GM18951 (cell line): Measurements from ENCODE around the gene DPM1.

Experiments used
- POLR2A ChIP-seq: IDR thresholded peaks from 4 replicates; pipeline ENCODE4 v1.6.1; 2011; ENCODE audit warnings: mild to moderate bottlenecking; ENCODE audit not compliant: insufficient read length, insufficient read depth; ENCODE audit errors: extremely low read depth
- in situ Hi-C: fragments of 300-500 bp; cut with MboI; formaldehyde crosslinking; loops from one replicate; pipeline ENCODE4 v1.12.0; 2022; ENCODE audit warnings: low sequenced_read_pairs, mixed read lengths, inconsistent platforms; ENCODE audit not compliant: unreplicated experiment

Gene DPM1

DNA sequence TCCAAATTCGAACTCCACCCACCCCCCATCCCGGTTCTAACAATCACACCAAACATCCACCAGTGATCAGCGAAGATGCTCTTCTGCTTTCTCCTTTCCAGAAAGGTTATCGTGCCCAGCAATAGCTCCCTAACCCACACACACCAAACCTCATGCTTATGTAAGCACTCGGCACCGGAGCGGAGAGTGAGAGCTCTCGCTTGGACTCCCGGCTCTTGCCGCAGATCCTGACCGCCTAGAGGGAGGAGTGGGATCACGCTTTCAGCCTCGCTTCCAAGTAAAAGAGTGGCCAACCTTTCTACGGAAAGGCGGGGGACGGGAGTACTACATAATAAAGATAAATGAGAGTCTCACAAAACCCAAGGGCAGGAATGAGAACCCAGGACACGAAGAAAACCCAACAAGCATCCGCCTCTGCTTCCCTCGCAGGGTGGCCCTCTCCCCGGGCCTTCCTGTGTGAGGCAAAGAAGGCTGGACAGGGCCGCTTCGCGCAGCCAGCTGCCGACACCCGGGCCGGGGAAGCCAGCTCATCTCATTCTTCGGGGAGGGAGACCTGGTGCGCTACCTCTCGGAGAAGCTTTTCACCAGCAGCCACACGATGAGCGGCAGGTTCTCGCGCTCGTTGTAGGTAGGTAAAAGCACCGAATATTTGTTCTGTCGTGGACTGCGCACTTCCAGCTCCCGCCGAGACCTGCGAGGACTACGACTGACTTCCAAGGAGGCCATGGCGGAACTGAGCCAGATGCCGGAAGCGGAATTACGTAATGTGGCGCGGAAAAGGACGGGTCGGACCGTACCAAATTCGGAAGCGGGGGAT, at the start of gene DPM1:
Gene DPM1, minus strand, starts transcription at position 735 of the 817 bp plus-strand sequence. Its CDS starts 9 bp downstream, at position 726.
- peak; percentile 93 for TF ChIP-seq POLR2A
- in situ Hi-C loops, result no loop called here

DNA sequence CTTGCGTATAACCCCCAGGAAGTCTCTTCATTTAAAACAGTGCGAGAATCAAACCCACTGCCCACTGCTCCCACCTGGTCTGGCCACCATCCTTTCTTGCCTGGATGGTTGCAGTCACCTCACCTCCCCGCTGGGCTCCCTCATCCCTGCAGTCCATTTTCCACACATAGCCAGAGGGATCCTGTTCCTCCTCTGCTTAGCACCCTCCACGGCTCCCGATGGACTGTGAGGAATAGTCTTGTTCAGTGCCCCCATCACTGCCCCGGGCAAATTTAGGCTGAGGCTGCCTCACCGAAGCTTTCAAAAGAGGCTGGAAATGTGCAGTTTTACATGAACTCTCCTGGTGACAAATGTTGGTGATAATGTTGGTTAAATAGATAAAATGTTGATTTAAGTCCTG, 46.9 kb upstream of the DPM1 start:
- no peak for TF ChIP-seq POLR2A
- in situ Hi-C loops, result no loop called here

- TF ChIP-seq POLR2A, result no peak
- in situ Hi-C loops, result no loop called here
These were observed 46.4 kb upstream of the DPM1 start for GRCh38 chr20:51004781-51005180.

- no peak for TF ChIP-seq POLR2A
- in situ Hi-C loops, result no loop called here
These were observed 46.0 kb upstream of the DPM1 start for GRCh38 chr20:51004305-51004727.

GRCh38 chr20:51003753-51004152, 45.4 kb upstream of the DPM1 start:
- in situ Hi-C loops, result no loop called here
- TF ChIP-seq POLR2A, result no peak

DNA sequence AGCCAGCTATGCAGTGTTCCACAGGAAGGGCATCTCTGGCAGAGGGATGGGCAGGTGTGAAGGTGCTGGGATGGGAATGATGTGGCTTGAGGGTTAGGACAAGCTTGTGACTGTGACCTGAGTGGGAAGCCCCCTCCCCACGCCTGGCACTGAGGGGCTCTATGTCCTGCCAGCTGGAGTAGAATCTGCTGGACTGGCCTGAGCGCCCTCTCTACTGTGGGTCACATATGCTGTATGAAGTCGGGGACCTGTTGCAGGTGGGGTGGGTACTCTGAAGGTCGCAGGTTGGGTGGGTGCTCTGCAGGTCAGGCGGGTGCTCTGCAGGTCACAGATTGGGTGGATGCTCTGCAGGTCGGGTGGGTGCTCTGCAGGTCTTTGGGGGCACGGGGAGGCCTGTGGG, 44.3 kb upstream of the DPM1 start:
- in situ Hi-C loops, result no loop called here
- TF ChIP-seq POLR2A, result no peak

DNA sequence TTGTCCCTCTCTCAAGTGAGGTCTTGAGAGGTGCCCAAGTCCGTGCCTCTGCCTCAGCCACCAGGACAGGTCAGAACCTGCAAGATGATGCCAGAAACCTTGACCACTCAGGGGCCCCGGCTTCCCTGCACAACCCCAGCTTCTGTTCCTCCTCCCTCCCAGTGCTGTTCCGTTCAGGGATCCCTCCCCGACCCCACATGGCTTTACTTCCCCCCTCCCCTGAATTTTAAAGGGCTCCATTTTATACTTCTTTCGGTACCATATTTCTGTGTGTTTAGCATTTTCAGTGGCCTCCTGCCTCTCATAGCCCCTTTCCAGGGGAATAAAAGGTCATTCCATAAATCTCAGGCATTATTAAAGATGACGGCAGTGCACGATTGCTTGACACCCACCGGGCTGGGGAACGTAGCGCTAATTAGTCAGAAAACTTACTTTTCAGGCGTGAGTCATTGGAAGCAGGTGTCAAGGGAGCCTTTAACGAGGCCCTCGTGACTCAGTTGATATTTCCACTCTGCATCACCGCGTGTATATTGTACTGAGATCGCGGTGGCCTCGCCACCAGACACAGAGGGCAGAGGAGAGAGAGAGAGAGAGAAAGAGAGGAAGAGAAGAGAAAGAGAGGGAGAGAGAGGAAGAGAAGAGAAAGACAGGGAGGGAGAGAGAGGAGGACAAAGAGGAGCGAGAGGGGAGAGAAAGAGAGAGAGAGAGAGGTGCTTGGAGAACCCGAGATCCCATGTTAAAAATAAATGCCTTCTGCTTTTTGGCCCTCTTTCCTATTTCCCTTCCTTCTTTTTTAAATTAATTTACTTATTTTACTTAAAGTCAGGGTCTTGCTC, 43.3 kb upstream of the DPM1 start:
- TF ChIP-seq POLR2A, result no peak
- in situ Hi-C loops, result no loop called here

GRCh38 chr20:50999355-50999754, 41.0 kb upstream of the DPM1 start:
- in situ Hi-C loops, result no loop called here
- TF ChIP-seq POLR2A, result no peak

GRCh38 chr20:50996901-50997865, 38.9 kb upstream of the DPM1 start:
- in situ Hi-C loops, result no loop called here
- TF ChIP-seq POLR2A, result no peak

- in situ Hi-C loops, result no loop called here
- TF ChIP-seq POLR2A, result no peak
These were observed 37.2 kb upstream of the DPM1 start for GRCh38 chr20:50995506-50995905.

GRCh38 chr20:50993876-50994275, 35.5 kb upstream of the DPM1 start:
- in situ Hi-C loops, result no loop called here
- no peak for TF ChIP-seq POLR2A

- no peak for TF ChIP-seq POLR2A
- in situ Hi-C loops, result no loop called here
These were observed 34.6 kb upstream of the DPM1 start for GRCh38 chr20:50992733-50993457.
